Vagina (tissue), 2 donors: ENCODE measurements around the gene IL25. TPM values are rescaled to one million over a fixed set of nuclear protein-coding genes. Genes with fewer than 3 reads are reported as not detected.
"Not testable (repeated sequence)": the region's sequence is repeated elsewhere in the genome, so short reads cannot be mapped to it uniquely, and the experiment has no call there.

Experiments
- DNase-seq, 2 donors: peaks; one replicate each; pipeline ENCODE4 v3.0.0-alpha.2; 2017; ENCODE audit errors: extremely low spot score in 2 of 2
- H3K27ac ChIP-seq: fragments of 200-600 bp; sonication (generic); one replicate; pipeline ENCODE4 v1.5.1; 2019
- H3K27me3 ChIP-seq: fragments of 200-600 bp; sonication (generic); one replicate; pipeline ENCODE4 v1.5.1; 2019
- H3K36me3 ChIP-seq, 2 donors: fragments of 200-600 bp; sonication (generic); one replicate each; pipeline ENCODE4 v1.5.1; 2017 to 2019
- H3K4me1 ChIP-seq: fragments of 200-600 bp; sonication (generic); one replicate; pipeline ENCODE4 v1.5.1; 2019
- H3K4me3 ChIP-seq, 2 donors: fragments of 200-600 bp; sonication (generic); 1 replicate in 1 of 2; 2 replicates in 1 of 2; pipeline ENCODE4 v1.5.1; 2016 to 2019
- H3K9me3 ChIP-seq: fragments of 200-600 bp; sonication (generic); one replicate; pipeline ENCODE4 v1.5.1; 2019
- POLR2A ChIP-seq, 2 donors: fragments of 450-650 bp; IDR thresholded peaks; one replicate each; pipeline ENCODE4 v1.6.1; 2017; ENCODE audit warnings: antibody characterized with exemption in 2 of 2, mild to moderate bottlenecking in 2 of 2, moderate library complexity in 2 of 2
- POLR2AphosphoS5 ChIP-seq, 2 donors: sonication (generic); formaldehyde crosslinking; IDR thresholded peaks; one replicate each; pipeline ENCODE4 v1.9.0; 2017; ENCODE audit warnings: antibody characterized with exemption in 2 of 2, mild to moderate bottlenecking in 2 of 2, low read depth in 1 of 2; ENCODE audit not compliant: insufficient read depth in 1 of 2
- intact Hi-C: fragments of 100-400 bp; cut with DNase I; formaldehyde crosslinking; loops from one replicate; pipeline ENCODE4 v1.15.1; 2023
- microRNA counts, 2 donors: library from miRNA; unstranded; fragments of <30 nt; microRNA quantifications; one replicate each; lab custom pipeline; 2016 to 2017
- microRNA-seq: library from miRNA; unstranded; fragments of <30 nt; microRNA quantifications from one replicate; pipeline ENCODE4, GENCODE V29; 2017; ENCODE audit warnings: borderline number of aligned reads, borderline replicate concordance
- small RNA-seq: library from RNA; depleted of rRNA; stranded (forward); fragments of <200 nt; gene quantifications from one replicate; pipeline ENCODE3, GENCODE V24; 2016
- total RNA-seq: library from RNA; depleted of rRNA; stranded (reverse); fragments of >200 nt; gene quantifications from one replicate; pipeline ENCODE4 v1.2.3, GENCODE V29; 2016
- TF ChIP-seq, protein P1 (sequence below), 3 experiments: fragments of 450-650 bp in 2 of 3; fragments of 200-600 bp in 1 of 3; sonication (generic) in 1 of 3; IDR thresholded peaks; one replicate each; pipeline ENCODE4 v1.5.1; 2017 to 2019; ENCODE audit warnings: antibody characterized with exemption in 3 of 3, mild to moderate bottlenecking in 2 of 3, moderate library complexity in 2 of 3

The IL25 gene
- total RNA-seq, 1 donor from 2014 or later = not detected

DNA sequence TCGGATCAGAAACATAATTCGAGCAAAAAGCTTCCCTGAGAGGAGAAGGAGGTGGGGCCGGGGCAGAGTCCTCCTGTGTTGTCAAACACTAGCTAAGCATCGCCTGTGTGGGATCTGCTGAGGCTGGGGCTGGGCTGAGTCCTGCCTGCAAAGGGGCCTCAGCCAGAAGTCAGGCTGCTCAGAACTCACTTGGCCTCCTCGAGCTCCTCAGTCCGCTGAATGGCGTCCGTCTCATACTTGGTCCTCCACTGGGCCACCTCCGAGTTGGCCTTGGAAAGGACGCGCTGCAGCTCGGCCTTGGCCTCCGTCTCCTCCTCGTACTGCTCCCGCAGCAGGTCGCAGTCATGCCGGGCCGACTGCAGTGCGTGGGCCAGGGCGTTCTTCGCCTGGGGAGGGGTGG, 45.4 kb downstream of the IL25 start:
- Histone ChIP-seq H3K27ac (no peak overlapping the region), H3K27me3 (no peaks in the 10 kb centered on the region), H3K9me3 (no peaks in the 10 kb centered on the region), H3K36me3 (no peaks in the 10 kb centered on the region), H3K4me1 (no peaks in the 10 kb centered on the region), H3K4me3 (no peak overlapping the region)
- TF ChIP-seq, protein P1, sequence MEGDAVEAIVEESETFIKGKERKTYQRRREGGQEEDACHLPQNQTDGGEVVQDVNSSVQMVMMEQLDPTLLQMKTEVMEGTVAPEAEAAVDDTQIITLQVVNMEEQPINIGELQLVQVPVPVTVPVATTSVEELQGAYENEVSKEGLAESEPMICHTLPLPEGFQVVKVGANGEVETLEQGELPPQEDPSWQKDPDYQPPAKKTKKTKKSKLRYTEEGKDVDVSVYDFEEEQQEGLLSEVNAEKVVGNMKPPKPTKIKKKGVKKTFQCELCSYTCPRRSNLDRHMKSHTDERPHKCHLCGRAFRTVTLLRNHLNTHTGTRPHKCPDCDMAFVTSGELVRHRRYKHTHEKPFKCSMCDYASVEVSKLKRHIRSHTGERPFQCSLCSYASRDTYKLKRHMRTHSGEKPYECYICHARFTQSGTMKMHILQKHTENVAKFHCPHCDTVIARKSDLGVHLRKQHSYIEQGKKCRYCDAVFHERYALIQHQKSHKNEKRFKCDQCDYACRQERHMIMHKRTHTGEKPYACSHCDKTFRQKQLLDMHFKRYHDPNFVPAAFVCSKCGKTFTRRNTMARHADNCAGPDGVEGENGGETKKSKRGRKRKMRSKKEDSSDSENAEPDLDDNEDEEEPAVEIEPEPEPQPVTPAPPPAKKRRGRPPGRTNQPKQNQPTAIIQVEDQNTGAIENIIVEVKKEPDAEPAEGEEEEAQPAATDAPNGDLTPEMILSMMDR (IDR thresholded peaks at IDR 0.05) = no peak
- TF ChIP-seq POLR2A (IDR thresholded peaks at IDR 0.05) (no peak), POLR2AphosphoS5 (IDR thresholded peaks at IDR 0.05; ENCODE audit: insufficient read depth in 1 of 2, low read depth in 1 of 2) (no peak)
- no peak for DNase-seq
- intact Hi-C loops = no loop called here

- H3K4me3 ChIP-seq, H3K36me3 ChIP-seq, intact Hi-C loops, H3K9me3 ChIP-seq, H3K27me3 ChIP-seq, DNase-seq, H3K4me1 ChIP-seq, H3K27ac ChIP-seq: not testable (repeated sequence)
These were observed 47.0 kb downstream of the IL25 start for GRCh38 chr14:23419646-23420045.

DNA sequence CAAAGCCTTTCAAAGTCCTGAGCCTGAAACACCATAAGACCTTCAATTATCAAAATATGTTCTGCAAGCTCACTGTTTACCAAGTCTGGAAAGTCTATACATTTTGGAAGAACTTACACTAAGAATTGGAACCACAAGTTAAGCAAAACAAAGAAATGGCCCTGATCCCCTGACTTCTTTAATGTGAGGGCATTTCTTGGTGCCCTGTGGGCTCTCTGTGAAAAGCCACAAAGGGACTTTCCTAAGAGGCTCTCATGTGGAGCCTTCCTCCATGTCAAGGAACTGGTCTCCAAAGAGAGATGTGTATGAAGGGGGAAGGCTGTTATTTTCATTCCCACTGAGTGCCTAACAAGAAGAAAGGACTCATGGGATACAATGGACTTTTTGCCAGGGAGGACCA, 49.0 kb downstream of the IL25 start:
- TF ChIP-seq, protein P1 (IDR thresholded peaks at IDR 0.05) = no peak
- no peak for TF ChIP-seq POLR2AphosphoS5 (IDR thresholded peaks at IDR 0.05; ENCODE audit: insufficient read depth in 1 of 2, low read depth in 1 of 2)
- no peak for TF ChIP-seq POLR2A (IDR thresholded peaks at IDR 0.05)

DNA sequence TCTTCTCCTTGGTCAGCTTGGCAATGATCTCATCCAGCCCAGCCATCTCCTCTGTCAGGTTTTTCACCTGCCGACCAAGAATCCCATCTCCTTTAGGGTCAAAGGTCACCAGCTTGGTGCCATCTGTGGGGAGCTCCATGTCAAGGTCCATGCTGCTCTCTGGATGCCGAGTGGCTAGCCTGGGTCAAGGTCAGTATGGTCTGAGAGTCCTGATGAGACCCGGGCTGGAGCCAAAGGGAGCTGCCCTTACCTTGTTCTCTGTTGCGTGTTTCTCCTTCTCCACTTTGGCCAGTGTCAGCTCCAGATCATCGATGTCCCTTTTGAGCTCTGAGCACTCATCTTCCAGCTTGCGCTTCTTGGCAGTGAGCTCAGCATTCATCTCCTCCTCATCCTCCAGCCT, 51.0 kb downstream of the IL25 start:
- TF ChIP-seq, protein P1 (IDR thresholded peaks at IDR 0.05) = no peak
- TF ChIP-seq POLR2AphosphoS5 (IDR thresholded peaks at IDR 0.05; ENCODE audit: insufficient read depth in 1 of 2, low read depth in 1 of 2) = no peak
- TF ChIP-seq POLR2A (IDR thresholded peaks at IDR 0.05) = no peak
- intact Hi-C loops = no loop called here

More for the DNA sequence above, 49.0 kb downstream of the IL25 start:
- no peak for DNase-seq
- no peaks in the 10 kb centered on the region for H3K9me3 ChIP-seq
- intact Hi-C loops = no loop called here
- no peaks in the 10 kb centered on the region for H3K27me3 ChIP-seq
- H3K27ac ChIP-seq = no peak overlapping the region
- H3K4me3 ChIP-seq = no peak overlapping the region
- no peaks in the 10 kb centered on the region for H3K36me3 ChIP-seq
- no peaks in the 10 kb centered on the region for H3K4me1 ChIP-seq

GRCh38 chr14:23425169-23425568, 52.6 kb downstream of the IL25 start:
- intact Hi-C loops = no loop called here
- no peak for DNase-seq

More for the DNA sequence above, 51.0 kb downstream of the IL25 start:
- no peaks in the 10 kb centered on the region for H3K4me1 ChIP-seq
- H3K27me3 ChIP-seq = no peaks in the 10 kb centered on the region
- DNase-seq = no peak
- no peak overlapping the region for H3K4me3 ChIP-seq
- H3K36me3 ChIP-seq = no peaks in the 10 kb centered on the region
- H3K9me3 ChIP-seq = no peaks in the 10 kb centered on the region
- no peak overlapping the region for H3K27ac ChIP-seq

DNA sequence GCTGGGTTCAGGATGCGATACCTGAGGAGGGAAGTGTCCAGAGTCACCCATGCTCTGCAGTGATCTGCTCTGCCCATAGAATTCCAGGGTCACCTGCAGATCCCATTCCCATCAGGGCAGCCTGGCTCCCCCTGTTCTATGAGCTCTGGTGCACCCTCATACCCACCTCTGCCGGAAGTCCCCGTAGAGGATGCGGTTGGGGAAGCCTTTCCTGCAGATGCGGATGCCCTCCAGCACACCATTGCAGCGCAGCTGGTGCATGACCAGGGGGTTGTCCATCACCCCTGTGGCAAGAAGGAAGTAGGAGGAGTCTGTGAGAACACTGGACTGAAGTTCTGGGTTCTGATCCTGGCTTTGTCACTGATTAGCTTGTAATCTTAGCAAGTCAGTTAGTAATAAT, 53.2 kb downstream of the IL25 start:
- H3K4me1 ChIP-seq, H3K27ac ChIP-seq, H3K9me3 ChIP-seq, H3K27me3 ChIP-seq, H3K4me3 ChIP-seq, intact Hi-C loops, DNase-seq, H3K36me3 ChIP-seq: not testable (repeated sequence)

More at GRCh38 chr14:23425169-23425568, 52.6 kb downstream of the IL25 start:
- no peak for TF ChIP-seq POLR2AphosphoS5 (IDR thresholded peaks at IDR 0.05; ENCODE audit: insufficient read depth in 1 of 2, low read depth in 1 of 2)
- TF ChIP-seq, protein P1 (IDR thresholded peaks at IDR 0.05) = no peak
- TF ChIP-seq POLR2A (IDR thresholded peaks at IDR 0.05) = no peak
- Histone ChIP-seq H3K36me3 (no peaks in the 10 kb centered on the region), H3K9me3 (no peaks in the 10 kb centered on the region), H3K27me3 (no peaks in the 10 kb centered on the region), H3K4me1 (no peaks in the 10 kb centered on the region), H3K27ac (no peak overlapping the region), H3K4me3 (no peak overlapping the region)

MicroRNAs encoded within 50 kb of the gene (microRNA counts, 767-probe panel; counts per million panel counts)
- microRNA hsa-miR-208a (lab: Ali Mortazavi, UCI) (238 to 261 counts per million in 2 donors), microRNA hsa-miR-208b (lab: Ali Mortazavi, UCI) (238 to 261 counts per million in 2 donors)

Small RNA genes within 50 kb of the gene (microRNA-seq; reads per million reads assigned to microRNA genes)
- gene MIR208A (not detected), gene MIR208B (16.8 reads per million, percentile 29 among the genes with 10 or more reads in this experiment)

Small RNA genes within 50 kb of the gene (small RNA-seq; reads per million reads assigned to genes)
- gene MIR208A (not detected), gene MIR208B (not detected)

Other genes starting within 250 kb of the IL25 start
- gene SLC7A8, start 189.1 kb upstream of the IL25 start, total RNA-seq = 68.5 TPM
- not detected for gene RNF212B, start 134.9 kb upstream of the IL25 start, total RNA-seq
- gene HOMEZ, start 86.7 kb upstream of the IL25 start, total RNA-seq = 13.5 TPM
- gene PPP1R3E, start 70.0 kb upstream of the IL25 start, total RNA-seq = 8.6 TPM
- gene BCL2L2, start 66.0 kb upstream of the IL25 start, total RNA-seq = 31.7 TPM
- gene PABPN1, start 51.4 kb upstream of the IL25 start, total RNA-seq = 66.0 TPM
- 37.8 TPM for gene SLC22A17, start 19.9 kb upstream of the IL25 start, total RNA-seq
- gene EFS, start 7.6 kb upstream of the IL25 start, total RNA-seq = 32.4 TPM
- not detected for gene CMTM5, start 4.2 kb downstream of the IL25 start, total RNA-seq
- not detected for gene MYH6, start 35.5 kb downstream of the IL25 start, total RNA-seq
- gene MYH7, start 62.9 kb downstream of the IL25 start, total RNA-seq = not detected
- 47.1 TPM for gene NGDN, start 96.9 kb downstream of the IL25 start, total RNA-seq
- 0.74 TPM for gene ZFHX2, start 179.0 kb downstream of the IL25 start, total RNA-seq
- 15.0 TPM for gene THTPA, start 183.5 kb downstream of the IL25 start, total RNA-seq
- 122 TPM for gene AP1G2, start 195.0 kb downstream of the IL25 start, total RNA-seq
- 10.6 TPM for gene JPH4, start 206.0 kb downstream of the IL25 start, total RNA-seq